ENCODE measurements around the gene CSE1L.
"Not testable (repeated sequence)": the region's sequence is repeated elsewhere in the genome, so short reads cannot be mapped to it uniquely, and the experiment has no call there.

Gene CSE1L

DNA sequence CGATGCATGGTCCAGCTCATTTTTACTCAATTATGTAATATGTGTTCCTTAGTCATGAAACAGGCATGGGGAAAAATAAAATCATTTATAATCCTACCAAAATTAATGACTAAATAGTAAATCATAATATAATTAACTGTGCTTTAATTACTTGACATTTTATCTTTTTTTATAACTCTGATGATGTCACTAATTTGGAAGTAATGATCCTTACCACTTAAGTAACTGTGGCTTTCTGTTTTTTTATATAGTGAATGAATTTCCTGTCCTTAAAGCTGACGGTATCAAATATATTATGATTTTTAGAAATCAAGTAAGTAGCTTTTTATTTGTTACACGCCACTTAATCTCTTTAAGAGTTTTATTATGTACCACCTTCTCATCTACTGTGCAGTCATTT lies 32.2 kb downstream of the CSE1L start:
- DNase-seq (ENCODE audit: low read depth in 2 of 2) = no peak

DNA sequence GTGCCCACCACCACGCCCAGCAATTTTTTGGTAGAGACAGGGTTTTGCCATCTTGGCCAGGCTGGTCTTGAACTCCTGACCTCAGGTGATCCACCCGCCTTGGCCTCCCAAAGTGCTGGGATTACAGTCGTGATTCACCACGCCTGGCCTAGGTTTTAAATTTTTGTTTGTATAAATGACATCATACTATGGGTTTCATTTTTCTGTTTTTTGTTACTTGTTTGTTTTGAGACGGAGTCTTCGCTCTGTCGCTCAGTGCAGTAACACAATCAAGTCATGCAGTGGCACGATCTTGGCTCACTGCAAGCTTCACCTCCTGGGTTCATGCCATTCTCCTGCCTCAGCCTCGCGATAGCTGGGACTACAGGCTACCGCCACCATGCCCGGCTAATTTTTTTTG lies 36.2 kb downstream of the CSE1L start:
- not testable (repeated sequence) for DNase-seq (ENCODE audit: low read depth in 2 of 2)

DNA sequence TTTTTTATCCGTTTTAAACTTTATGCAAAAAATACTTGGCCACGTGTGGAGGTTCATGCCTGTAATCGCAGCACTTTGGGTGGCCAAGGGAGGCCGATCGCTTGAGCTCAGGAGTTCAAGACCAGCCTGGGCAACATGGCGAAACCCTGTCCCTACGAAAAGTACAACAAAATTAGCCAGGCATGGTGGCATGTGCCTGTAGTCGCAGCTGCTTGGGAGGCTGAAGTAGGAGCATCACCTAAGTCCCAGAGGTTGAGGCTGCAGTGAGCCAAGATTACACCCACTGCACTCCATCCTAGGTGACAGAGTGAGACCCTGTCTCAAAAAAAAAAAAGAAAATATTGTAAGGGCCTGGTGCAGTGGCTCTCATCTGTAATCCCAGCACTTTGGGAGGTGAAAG lies 45.0 kb downstream of the CSE1L start:
- no peak for DNase-seq (ENCODE audit: low read depth in 2 of 2)

DNA sequence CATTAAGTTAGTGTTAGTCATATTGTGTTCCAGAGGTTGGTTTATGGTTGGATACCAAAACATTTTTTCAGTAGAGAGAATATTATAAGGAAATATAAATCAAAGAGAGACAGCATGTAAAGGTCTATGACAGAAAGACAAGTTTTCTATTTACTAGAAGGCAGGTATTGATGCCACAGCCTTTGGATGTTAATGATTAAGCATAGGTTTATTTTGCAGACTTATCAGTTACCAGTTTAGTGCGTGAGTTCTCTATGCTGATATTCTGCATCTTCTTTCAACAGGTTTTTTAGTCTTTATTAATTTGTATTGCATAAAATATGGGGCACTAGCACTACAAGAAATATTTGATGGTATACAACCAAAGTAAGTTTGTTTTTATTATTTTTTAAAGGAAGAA lies 45.6 kb downstream of the CSE1L start:
- DNase-seq (ENCODE audit: low read depth in 2 of 2) = no peak

DNA sequence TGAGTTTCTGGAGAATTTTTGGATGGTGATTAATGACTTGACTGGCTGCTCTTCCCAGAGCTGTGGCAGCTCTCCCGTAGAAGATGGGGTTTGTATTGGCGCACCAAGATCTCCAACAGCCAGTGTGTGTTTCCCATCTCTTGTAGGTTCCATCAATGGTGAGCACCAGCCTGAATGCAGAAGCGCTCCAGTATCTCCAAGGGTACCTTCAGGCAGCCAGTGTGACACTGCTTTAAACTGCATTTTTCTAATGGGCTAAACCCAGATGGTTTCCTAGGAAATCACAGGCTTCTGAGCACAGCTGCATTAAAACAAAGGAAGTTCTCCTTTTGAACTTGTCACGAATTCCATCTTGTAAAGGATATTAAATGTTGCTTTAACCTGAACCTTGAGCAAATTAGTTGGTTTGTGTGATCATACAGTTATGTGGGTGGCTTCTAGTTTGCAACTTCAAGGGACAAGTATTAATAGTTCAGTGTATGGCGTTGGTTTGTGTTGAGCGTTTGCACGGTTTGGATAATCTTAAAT lies 50.2 kb downstream of the CSE1L start:
- no peak for DNase-seq (ENCODE audit: low read depth in 2 of 2)

DNA sequence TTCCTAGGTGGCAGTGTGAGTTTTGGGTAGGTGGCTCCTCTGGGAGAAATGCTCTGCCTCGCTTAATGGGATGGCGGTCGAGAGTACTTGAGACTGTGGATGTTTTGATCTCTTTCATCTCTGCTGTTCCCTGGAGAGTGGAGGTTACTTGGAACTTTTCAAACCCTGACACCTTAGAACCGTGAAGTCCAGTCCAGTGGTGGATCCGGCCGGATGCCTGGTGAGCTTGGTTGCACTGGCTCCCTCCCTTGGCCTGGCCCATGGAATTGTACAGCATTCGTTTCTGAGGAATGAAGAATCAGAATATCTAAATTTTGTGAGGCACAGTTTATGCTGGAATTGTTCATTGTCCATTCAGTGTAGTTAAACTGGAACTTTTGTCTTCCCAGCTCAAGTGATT lies 51.0 kb downstream of the CSE1L start:
- DNase-seq (ENCODE audit: low read depth in 2 of 2) = no peak

DNA sequence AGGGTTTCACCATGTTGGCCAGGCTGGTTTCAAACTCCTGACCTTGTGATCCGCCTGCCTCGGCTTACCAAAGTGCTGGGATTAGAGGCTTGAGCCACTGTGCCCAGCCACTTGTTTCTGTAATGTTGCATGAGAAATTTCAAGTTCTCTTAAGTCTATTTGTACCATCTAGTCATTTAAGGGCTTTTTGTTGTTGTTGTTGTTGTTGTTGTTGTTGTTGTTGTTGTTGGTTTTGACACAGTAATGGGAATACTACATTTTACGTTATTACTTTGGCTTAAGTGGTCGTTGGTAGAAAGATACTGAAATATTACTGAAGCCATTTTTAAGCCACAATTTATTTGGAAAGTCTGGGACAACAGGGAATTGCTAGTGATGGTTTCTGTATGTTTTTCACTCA lies 52.0 kb downstream of the CSE1L start:
- no peak for DNase-seq (ENCODE audit: low read depth in 2 of 2)

DNA sequence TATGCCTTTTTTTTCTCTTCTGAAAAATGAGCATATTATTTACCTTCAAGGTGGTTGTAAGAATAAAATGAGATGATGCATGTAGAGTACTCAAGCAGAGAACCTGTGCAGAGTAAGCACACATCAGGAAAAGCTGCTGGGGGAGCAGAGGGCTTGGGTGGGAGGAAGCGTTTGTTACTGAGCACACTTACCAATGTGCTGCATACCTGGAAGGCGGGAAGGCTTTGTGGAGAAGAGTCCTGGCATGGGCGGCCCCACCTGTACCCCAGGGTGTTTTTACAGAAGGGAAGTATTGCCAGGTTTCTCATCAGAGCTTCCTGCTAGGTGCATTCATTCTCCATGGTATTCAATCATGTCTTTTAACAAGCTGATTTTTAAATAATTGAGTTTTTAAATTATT lies 52.9 kb downstream of the CSE1L start:
- DNase-seq (ENCODE audit: low read depth in 2 of 2) = no peak

DNA sequence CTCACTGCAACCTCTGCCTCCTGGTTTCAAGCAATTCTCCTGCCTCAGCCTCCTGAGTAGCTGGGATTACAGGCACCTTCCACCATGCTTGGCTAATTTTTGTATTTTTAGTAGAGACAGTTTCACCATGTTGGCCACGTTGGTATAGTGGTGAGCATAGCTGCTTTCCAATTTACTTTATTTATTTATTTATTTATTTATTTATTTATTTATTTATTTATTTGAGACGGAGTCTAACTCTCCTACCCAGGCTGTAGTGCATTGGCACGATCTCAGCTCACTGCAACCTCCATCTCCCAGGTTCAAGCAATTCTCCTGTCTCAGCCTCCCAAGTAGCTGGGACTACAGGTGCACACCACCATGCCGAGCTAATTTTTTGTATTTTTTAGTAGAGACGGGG lies 54.2 kb downstream of the CSE1L start:
- DNase-seq (ENCODE audit: low read depth in 2 of 2) = not testable (repeated sequence)

DNA sequence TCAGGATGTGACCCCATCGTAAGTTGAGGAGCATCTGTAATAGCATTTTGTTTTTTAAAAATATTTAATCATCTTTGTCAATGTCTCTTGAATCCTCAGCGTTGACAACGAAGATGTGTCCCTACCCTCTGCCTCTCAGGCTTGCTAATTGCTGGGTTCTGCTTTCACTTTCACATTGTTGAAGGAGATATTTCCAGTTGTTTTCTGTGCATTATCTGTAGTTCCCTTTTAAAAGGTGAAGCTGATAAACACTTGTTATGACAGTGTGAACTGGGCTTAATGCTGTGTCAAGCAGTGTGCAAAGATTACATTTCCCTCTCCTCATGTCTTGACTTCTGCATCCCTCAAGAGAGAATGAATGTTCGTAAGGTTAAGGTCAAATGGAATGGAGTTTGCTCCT lies 54.9 kb downstream of the CSE1L start:
- no peak for DNase-seq (ENCODE audit: low read depth in 2 of 2)

DNA sequence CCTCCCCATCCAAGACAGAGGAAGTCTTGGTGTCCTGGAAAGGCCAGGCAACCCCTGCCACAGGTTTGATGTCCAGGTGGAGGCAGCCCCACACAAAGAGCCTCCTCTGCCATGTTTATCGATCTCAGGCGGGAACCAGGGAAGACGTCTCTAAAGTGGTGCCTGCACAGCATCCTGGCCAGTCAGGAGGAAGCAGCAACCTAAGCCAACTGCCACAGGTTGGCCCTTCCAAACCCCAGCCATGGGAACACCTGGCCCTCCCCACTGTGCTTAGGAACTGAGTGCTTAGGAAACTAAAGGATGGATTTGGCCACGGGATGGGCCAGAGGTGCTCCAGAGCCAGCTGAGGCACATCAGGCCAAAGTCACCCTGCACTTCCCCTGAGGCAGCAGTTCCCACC lies 56.9 kb downstream of the CSE1L start:
- no peak for DNase-seq (ENCODE audit: low read depth in 2 of 2)

DNA sequence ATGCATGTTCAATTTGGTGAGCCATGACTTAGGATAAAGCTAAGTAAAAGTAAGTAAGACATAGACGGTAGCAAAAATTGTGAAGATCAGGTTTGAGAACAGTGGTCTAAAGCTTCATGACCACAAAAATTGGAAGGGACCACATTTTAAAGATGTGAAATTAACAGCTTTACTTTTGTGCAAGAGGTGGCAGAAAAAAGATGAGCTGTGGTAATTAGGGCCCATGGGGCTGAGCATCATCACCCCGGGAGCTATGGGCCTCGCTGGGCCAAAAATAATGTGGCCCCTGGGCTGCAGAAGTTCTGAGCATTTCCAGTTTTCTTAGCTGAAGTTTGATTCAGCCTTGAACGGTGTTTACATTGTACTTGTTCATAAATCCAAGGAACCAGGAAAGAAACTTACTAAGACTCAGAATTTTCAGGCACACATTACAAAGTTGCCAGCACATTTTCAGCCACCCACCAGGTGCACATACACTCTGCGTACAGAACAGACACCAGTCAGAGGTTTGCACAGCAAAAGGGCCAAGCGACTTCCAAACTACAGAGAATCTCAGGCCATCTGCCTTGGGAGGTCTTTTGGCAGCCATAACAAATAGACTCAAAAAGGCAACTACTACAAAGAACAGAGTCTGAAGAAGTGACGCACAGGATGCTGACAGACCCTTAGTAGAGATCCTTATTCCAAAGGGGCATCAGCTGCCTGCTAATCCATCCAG lies 57.7 kb downstream of the CSE1L start:
- DNase-seq (ENCODE audit: low read depth in 2 of 2) = no peak

DNA sequence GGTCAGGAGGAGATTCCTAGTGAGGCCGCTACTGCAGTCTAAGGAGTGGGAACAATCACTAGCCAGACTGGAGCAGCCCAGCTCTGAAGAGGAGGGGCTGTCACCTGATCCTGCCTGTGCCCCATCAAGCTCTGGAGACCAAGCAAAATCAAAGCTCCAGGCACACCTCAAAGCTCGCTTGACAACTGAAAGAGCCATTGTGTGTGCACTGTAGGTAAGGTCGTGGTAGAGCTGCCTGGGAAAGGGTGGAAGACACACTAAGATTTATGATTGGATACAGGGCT lies 58.2 kb downstream of the CSE1L start:
- DNase-seq (ENCODE audit: low read depth in 2 of 2) = no peak

DNA sequence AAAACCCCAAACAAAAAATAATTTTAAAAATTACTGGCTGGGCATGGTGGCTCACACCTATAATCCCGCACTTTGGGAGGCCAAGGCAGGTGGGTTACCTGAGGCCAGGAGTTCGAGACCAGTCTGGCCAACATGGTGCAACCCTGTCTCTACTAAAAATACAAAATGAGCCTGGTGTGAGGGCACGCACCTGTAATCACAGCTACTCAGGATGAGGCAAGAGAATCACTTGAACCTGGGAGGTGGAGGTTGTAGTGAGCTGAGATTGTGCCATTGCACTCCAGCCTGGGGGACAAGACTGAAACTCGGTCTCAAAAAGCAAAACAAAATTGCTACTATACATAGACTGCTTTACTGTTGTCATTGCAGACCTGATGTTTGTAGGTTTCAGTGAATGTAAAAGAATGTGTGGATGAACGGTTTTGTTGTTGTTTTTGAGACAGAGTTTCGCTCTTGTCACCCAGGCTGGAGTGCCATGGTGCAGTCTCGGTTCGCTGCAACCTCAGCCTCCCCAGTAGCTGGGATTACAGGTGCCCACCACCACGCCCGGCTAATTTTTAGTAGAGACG lies 59.0 kb downstream of the CSE1L start:
- not testable (repeated sequence) for DNase-seq (ENCODE audit: low read depth in 2 of 2)

DNA sequence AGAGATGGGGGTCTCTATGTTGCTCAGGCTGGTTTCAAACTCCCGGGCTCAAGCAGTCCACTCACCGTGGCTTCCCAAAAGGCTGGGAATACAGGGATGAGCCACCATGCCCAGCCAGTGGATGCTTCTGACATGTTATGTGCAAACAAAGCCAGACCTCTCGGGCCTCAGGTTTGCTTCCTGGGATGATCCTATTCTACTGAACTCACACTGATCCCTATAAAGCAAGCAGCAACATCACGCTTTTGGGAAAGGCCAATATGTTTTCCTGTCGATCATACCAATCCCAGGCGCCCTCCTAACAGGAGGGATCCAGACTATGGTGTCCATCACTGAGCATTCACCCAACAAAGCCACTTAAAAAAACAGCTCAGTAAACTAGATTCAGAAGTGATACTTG lies 60.2 kb downstream of the CSE1L start:
- no peak for DNase-seq (ENCODE audit: low read depth in 2 of 2)

DNA sequence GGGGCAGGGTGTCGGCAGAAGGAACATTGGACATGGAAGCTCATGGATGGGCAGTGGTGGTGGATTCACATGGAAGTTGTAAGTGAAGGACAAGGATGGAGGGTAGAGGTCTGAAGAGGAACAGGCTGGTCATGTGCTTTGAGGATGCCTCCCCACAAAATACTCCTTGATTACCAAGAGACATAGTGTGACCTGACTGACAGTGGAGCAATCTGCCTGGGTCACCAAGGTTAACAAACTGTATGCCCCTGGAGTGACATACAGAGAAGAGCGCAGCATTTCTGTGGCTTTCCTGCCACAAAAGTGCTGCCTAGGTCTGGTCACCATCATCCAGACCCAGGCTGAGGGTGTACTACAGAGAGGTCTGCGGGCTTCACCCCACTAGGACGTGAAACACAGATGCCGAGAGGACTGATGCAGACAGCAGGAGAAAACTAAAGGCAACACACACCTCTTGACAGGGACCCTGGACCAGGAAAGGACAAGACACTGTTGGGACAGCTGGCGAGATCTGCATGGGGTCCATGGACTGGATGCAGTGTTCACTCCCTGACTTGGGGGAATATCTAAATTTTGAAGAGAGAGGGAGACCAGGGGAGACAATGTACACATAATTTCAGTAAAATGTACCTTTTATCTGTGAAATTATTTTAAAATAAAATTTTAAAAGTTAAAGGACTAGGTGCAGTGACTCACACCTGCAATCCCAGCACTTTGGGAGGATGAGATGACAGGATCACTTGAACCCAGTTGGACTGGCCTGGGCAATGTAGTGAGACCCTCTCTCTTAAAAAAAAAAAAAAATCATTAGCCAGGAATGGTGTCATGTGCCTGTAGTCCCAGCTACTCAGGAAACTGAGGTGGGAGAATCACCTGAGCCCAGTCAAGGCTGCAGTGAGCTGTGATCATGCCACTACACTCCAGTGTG lies 64.9 kb downstream of the CSE1L start:
- DNase-seq (ENCODE audit: low read depth in 2 of 2) = no peak

DNA sequence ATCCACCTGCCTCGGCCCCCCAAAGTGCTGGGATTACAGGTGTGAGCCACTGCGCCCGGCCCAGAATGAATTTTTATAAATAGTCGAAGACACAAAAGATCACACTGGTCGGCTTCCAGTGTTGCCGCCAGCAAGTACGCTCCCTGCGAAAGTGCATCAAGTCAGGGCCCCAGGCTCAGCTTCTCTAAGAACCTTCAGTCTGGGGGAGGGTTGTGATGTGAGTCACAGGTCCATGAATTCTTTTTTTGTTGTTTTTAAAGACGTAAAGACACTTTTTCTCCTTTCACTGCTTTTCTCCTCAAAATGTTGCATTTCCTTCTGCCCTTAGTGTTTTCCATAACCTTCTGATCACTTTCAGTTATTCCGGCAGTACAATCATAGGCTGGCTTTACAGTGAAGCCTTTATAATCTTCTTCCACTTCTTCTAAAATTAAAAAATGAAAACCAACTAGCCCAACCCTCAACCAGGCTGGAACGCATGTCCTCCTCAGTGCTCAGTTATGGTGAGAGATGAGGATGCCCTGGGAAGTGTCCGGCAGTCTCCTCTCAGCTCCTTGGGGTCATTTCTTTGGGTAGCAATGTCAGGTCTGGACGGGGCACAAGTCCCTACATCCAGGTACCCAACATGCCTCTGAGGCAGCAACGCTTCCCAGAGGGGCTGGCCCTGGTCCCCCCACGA lies 66.6 kb downstream of the CSE1L start:
- DNase-seq (ENCODE audit: low read depth in 2 of 2) = no peak

DNA sequence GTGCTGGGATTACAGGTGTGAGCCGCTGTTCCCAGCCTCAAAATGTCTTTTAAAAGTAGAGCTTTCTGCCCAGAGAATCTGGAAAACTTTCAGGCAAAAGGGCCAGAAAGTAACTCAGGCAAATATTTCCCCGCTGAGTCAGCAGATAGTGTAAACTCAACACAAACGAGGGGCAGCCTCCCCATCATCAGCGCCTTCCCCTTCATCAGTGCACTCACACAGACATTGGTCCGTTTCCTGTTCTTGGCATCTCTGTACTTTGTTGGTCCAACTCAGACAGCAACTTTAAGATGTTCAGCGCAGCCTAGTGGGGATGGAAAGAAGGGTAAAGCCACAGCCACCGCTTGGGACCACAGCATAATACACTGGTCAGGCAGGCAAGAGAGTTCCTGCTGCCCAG lies 69.5 kb downstream of the CSE1L start:
- no peak for DNase-seq (ENCODE audit: low read depth in 2 of 2)

DNA sequence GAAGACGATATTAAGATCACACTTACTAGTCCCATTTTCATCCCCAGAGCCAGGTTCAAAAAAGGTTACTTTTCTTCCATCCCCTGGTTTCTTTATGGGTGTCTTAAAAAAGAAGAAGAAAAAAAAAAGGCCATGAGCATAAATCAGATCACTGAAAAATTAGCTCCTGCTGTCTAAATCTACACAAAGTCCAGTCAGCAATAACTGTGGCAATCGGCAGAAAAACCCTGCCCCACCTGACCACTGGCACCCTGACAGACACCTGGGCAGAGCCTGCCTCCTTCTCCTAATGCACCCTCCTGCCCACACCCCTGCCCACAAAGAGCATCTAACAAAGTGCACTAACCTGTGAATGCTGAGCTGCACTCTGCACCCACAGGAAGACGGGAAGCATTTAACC lies 72.2 kb downstream of the CSE1L start:
- no peak for DNase-seq (ENCODE audit: low read depth in 2 of 2)

DNA sequence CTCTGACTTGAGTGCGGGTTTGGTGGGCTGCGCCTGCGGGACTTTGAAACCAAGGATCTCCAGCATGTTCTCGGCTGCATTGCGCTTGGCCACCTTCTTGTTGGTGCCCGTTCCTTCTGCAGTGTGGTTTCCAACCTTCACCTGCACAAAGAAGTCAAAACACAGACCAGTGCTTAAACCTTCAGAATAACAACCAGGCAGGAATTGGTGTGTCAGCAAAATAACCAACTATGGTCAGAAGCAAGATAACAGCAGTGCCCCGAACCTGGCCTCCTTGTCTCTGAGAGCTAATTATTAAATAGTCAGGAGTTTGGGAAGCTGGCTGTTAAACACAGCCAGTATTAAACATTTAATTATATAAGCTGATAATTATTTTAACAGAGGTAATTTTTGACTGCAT lies 73.9 kb downstream of the CSE1L start:
- DNase-seq (ENCODE audit: low read depth in 2 of 2) = no peak

DNA sequence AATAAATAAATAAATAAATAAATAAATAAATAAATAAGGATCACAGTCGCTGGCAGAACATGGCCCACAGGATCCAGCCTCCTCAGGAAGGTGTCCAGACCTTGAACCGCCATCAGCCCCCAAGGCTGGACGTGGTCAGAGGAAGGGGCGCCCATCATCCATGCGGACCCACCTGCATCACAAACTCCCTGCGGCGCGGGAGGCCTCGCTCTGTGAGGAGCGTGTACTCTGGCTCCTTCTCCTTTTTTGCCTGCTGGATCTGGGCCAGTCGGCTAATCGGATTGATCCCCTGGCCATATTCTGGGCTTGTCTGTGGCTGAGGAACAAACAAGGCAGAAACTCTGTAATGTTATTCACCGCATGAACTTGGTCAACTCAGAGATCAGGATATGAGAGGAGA lies 76.8 kb downstream of the CSE1L start:
- DNase-seq (ENCODE audit: low read depth in 2 of 2) = no peak

DNA sequence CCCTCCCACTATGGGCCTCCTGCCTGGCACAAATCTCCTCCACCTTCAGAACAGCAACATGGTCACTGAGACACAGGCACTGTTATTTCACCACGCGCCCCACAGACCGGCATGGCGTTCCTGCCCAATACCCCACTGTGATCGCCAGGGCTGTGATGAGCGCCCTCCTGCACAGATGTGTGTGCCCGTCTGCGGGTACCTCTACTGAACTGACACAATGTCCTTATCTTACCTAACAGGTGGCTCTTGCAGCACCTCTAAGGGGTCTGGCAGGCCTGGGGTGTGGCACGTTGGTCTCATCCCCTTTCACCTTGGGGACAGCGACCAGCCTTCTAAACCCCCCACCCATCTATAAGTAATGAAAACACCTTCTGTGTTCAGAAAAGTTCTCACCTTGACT lies 77.9 kb downstream of the CSE1L start:
- DNase-seq (ENCODE audit: low read depth in 2 of 2) = no peak

Measured in stimulated activated CD8-positive, alpha-beta memory T cell treated with anti-CD3 and anti-CD28 coated beads, Interleukin-15, amount 100 ng/mL, for 48 hours (primary cell).